K562 treated with DMSO at 1 percent for 4 hours (cell line): ENCODE data around the gene SLC22A2. TPM values are rescaled to one million over a fixed set of nuclear protein-coding genes. Genes with fewer than 3 reads are reported as not detected.

ENCODE experiments used
- total RNA-seq: library from RNA; unstranded; fragments of 300-600 nt; gene quantifications from 2 replicates; pipeline ENCODE4 v1.2.3, GENCODE V29; 2022; ENCODE audit not compliant: insufficient read depth

Gene SLC22A2
- not detected in 2 replicates for total RNA-seq

DNA sequence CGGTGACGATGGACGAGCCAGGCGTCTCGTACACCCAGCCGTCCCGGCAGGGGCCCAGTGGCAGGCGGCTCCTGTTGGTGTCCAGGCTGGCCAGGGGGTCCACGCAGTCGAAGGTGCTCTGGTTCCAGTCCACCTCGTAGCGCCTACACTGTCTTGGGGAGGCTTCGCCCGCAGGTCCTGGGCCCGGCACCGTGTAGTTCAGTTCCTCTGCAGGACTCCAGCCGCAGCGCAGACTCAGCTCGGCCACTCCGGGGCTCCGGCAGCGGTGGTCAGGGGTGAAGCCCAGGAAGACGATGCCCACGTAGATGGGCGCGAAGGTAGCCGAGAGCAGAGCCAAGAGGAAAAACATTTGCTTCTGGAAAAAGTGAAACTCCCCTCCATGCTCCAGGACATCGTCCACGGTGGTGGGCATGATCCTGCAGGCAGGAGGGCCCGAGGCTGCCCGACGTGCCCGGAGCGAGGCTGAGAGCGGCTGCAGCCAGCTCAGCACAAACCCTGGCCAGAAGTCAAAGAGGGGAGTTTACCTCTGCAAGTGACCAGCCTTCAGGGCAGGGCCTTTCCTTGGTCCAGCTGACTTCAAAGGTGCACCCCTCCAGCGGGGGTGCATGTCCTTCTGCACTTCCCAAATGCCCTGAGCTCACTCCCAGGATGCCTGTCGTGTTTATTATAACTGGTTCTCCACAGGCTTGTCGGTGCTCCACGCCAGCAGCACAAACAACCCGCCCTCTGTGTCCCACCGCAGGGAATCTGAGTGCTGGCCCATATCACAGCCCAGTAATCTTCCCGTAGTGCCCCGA, at the start of gene SLC22A2:
Gene SLC22A2 (minus strand): TSS at position 476 of the 797 bp plus-strand sequence. CDS start 64 bp downstream, at position 412.

Other genes with a start within 250 kb of the SLC22A2 start
- gene SLC22A1, start 137.0 kb downstream of the SLC22A2 start, total RNA-seq, result 1.7 and 14.4 TPM in 2 replicates
- gene SLC22A3, start 89.6 kb upstream of the SLC22A2 start, total RNA-seq, result not detected in 2 replicates